ENCODE data around the gene HDDC2. TPM values are rescaled to one million over a fixed set of nuclear protein-coding genes. Genes with fewer than 3 reads are reported as not detected.
A peak's percentile ranks its signal among the peaks of the same experiment; 100 is the strongest.

The HDDC2 gene
- total and polyA plus RNA-seq, 12 donors, result 94.2 to 166 (median 125) TPM

- Histone ChIP-seq H3K27ac (no peak overlapping the region), H3K4me3 (no peak overlapping the region), H3K4me1 (replicated peaks in 1 of 2) (peaks cover 3 to 14% of the 10 kb centered on the region in 2 donors), H3K9me3 (replicated peaks in 1 of 3) (no peaks in the 10 kb centered on the region), H3K27me3 (no peaks in the 10 kb centered on the region), H3K36me3 (replicated peaks in 1 of 2) (no peaks in the 10 kb centered on the region)
- intact Hi-C loops (cut with DNase I), result no loop called here
- TF ChIP-seq CTCF (IDR thresholded peaks at IDR 0.05) (no peak), POLR2A (IDR thresholded peaks at IDR 0.05) (no peak)
- no peak for DNase-seq
- 38 to 68% (median 58%) methylated on average over 6 of the region's 6 CpGs for WGBS, 4 donors
Observed at GRCh38 chr6:125251516-125252220, 50.1 kb downstream of the HDDC2 start.

GRCh38 chr6:125250511-125250910 lies 51.3 kb downstream of the HDDC2 start:
- no peak for TF ChIP-seq CTCF (IDR thresholded peaks at IDR 0.05)
- no peak for TF ChIP-seq POLR2A (IDR thresholded peaks at IDR 0.05)
- Histone ChIP-seq H3K27me3 (no peaks in the 10 kb centered on the region), H3K27ac (no peak overlapping the region), H3K4me3 (no peak overlapping the region), H3K9me3 (replicated peaks in 1 of 3) (no peaks in the 10 kb centered on the region), H3K36me3 (replicated peaks in 1 of 2) (no peaks in the 10 kb centered on the region), H3K4me1 (replicated peaks in 1 of 2) (peaks cover 14 to 23% of the 10 kb centered on the region in 2 donors)
- 49 to 60% (median 50%) methylated on average over 1 of the region's 1 CpG for WGBS, 4 donors
- intact Hi-C loops (cut with DNase I), result no loop called here
- no peak for DNase-seq

- Histone ChIP-seq H3K4me3 (no peak overlapping the region), H3K36me3 (replicated peaks in 1 of 2) (no peaks in the 10 kb centered on the region), H3K27ac (peak overlapping the region in 2 of 5 donors; percentile 1 to 31), H3K27me3 (no peaks in the 10 kb centered on the region), H3K9me3 (replicated peaks in 1 of 3) (no peaks in the 10 kb centered on the region), H3K4me1 (replicated peaks in 1 of 2) (peaks cover 15 to 23% of the 10 kb centered on the region in 2 donors)
- WGBS, 4 donors, result 82 to 88% (median 86%) methylated on average over 7 of the region's 7 CpGs
- TF ChIP-seq CTCF (IDR thresholded peaks at IDR 0.05), result no peak
- TF ChIP-seq POLR2A (IDR thresholded peaks at IDR 0.05), result no peak
- no peak for DNase-seq
- intact Hi-C loops (cut with DNase I), result no loop called here
Observed at GRCh38 chr6:125248136-125248535, 53.6 kb downstream of the HDDC2 start.

- Histone ChIP-seq H3K9me3 (replicated peaks in 1 of 3) (no peaks in the 10 kb centered on the region), H3K4me1 (replicated peaks in 1 of 2) (peaks cover 15 to 23% of the 10 kb centered on the region in 2 donors), H3K36me3 (replicated peaks in 1 of 2) (no peaks in the 10 kb centered on the region), H3K4me3 (no peak overlapping the region), H3K27ac (peak overlapping the region in 1 of 5 donors; percentile 8), H3K27me3 (no peaks in the 10 kb centered on the region)
- DNase-seq, result peak in 1 of 7 donors; percentile 39
- TF ChIP-seq CTCF (IDR thresholded peaks at IDR 0.05) (no peak), POLR2A (IDR thresholded peaks at IDR 0.05) (no peak)
- intact Hi-C loops (cut with DNase I), result no loop called here
Observed at GRCh38 chr6:125246566-125246965, 55.2 kb downstream of the HDDC2 start.

Measured in adrenal gland (tissue), 12 donors.